Activated CD8-positive, alpha-beta T cell treated with anti-CD3 and anti-CD28 coated beads for 36 hours (primary cell): ENCODE data around the gene CHD6. TPM values are rescaled to one million over a fixed set of nuclear protein-coding genes. Genes with fewer than 3 reads are reported as not detected.

ENCODE experiments used
- ATAC-seq: fragments of 200-7000 bp; cut with Tn5 transposase; one replicate; pipeline ENCODE4 v1.10.0; 2021; ENCODE audit warnings: mild to moderate bottlenecking, moderate library complexity
- CTCF ChIA-PET: fragments of 350-600 bp; sonication (Branson Sonifier 250); formaldehyde crosslinking; loops from one replicate; lab custom pipeline; 2021; ENCODE audit warnings: antibody characterized with exemption; lab: Charles Lee
- POLR2A ChIA-PET: fragments of 350-600 bp; sonication (Branson Sonifier 250); formaldehyde crosslinking; loops from one replicate; lab custom pipeline; 2021; ENCODE audit warnings: antibody characterized with exemption; lab: Charles Lee
- DNase-seq: peaks from one replicate; pipeline ENCODE4 v3.0.0-alpha.2; 2020
- H3K27ac Mint-ChIP-seq: one replicate; pipeline ENCODE4 v1.8.0; 2021; ENCODE audit warnings: mild to moderate bottlenecking, mixed read lengths
- H3K27me3 Mint-ChIP-seq: one replicate; pipeline ENCODE4 v1.8.0; 2021; ENCODE audit warnings: mixed read lengths
- H3K36me3 Mint-ChIP-seq: one replicate; pipeline ENCODE4 v1.8.0; 2021; ENCODE audit warnings: low read depth, mixed read lengths
- H3K4me1 Mint-ChIP-seq: one replicate; pipeline ENCODE4 v1.8.0; 2021; ENCODE audit warnings: low read depth, mixed read lengths
- H3K4me3 Mint-ChIP-seq: one replicate; pipeline ENCODE4 v1.8.0; 2021; ENCODE audit warnings: mild to moderate bottlenecking, moderate library complexity, mixed read lengths
- H3K9me3 Mint-ChIP-seq: one replicate; pipeline ENCODE4 v1.8.0; 2021; ENCODE audit warnings: mixed read lengths
- intact Hi-C: fragments of 100-400 bp; cut with micrococcal nuclease; formaldehyde crosslinking; loops from one replicate; pipeline ENCODE4 v1.10.0; 2022
- total RNA-seq, 2 experiments: library from RNA; stranded (reverse); gene quantifications; one replicate each; pipeline ENCODE4 v1.2.3, GENCODE V29; 2021
- TF ChIP-seq, protein P1 (sequence below): fragments of 200-600 bp; IDR thresholded peaks from one replicate; pipeline ENCODE4 v1.8.0; 2022; ENCODE audit warnings: antibody characterized with exemption, mild to moderate bottlenecking

Gene CHD6
- total RNA-seq, 2 experiments from 2014 or later: 25.4 to 28.2 TPM

DNA sequence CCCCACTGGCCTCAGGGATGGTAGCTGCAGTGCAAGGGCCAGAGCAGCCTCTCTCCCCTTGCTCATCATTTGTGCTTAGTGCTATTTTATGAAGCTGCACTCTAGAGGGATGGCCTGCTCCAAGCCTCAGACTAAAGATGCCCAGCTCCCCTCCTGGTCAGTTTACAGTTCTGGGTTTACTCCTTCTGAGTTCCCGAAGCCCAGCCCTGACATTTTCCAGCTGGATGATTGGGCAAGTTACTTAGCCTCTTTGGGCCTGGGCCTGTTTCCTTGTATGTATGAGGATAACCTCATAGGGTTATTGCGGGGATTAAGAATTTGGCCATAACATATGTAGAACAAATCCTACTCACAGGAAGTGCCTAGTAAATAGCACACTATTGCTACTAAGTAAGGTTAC is 219.8 kb downstream of the CHD6 start:
- CTCF ChIA-PET: no interaction called here
- DNase-seq: no peak
- ATAC-seq: no peak
- intact Hi-C loops: no loop called here
- Mint-ChIP-seq H3K9me3 (no peaks in the 10 kb centered on the region), H3K27me3 (no peaks in the 10 kb centered on the region), H3K36me3 (peaks cover 2% of the 10 kb centered on the region), H3K4me1 (no peaks in the 10 kb centered on the region), H3K4me3 (no peak overlapping the region), H3K27ac (no peak overlapping the region)
- POLR2A ChIA-PET: no interaction called here
- TF ChIP-seq, protein P1, sequence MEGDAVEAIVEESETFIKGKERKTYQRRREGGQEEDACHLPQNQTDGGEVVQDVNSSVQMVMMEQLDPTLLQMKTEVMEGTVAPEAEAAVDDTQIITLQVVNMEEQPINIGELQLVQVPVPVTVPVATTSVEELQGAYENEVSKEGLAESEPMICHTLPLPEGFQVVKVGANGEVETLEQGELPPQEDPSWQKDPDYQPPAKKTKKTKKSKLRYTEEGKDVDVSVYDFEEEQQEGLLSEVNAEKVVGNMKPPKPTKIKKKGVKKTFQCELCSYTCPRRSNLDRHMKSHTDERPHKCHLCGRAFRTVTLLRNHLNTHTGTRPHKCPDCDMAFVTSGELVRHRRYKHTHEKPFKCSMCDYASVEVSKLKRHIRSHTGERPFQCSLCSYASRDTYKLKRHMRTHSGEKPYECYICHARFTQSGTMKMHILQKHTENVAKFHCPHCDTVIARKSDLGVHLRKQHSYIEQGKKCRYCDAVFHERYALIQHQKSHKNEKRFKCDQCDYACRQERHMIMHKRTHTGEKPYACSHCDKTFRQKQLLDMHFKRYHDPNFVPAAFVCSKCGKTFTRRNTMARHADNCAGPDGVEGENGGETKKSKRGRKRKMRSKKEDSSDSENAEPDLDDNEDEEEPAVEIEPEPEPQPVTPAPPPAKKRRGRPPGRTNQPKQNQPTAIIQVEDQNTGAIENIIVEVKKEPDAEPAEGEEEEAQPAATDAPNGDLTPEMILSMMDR: no peak

- ATAC-seq (no peak), DNase-seq (no peak)
- no peaks in the 10 kb centered on the region for H3K27me3 Mint-ChIP-seq
- H3K27ac Mint-ChIP-seq: no peak overlapping the region
- H3K4me1 Mint-ChIP-seq: no peaks in the 10 kb centered on the region
- H3K9me3 Mint-ChIP-seq: no peaks in the 10 kb centered on the region
- TF ChIP-seq, protein P1: no peak
- no peaks in the 10 kb centered on the region for H3K36me3 Mint-ChIP-seq
- ChIA-PET CTCF (no interaction called here), POLR2A (interaction anchor here (0.6 kb wide), 1 partner anchor 487 kb away, joined by 3 read pairs; no protein-coding TSS in a partner anchor)
- intact Hi-C loops: no loop called here
- no peak overlapping the region for H3K4me3 Mint-ChIP-seq
Observed at GRCh38 chr20:41395667-41396664, 222.2 kb downstream of the CHD6 start.

DNA sequence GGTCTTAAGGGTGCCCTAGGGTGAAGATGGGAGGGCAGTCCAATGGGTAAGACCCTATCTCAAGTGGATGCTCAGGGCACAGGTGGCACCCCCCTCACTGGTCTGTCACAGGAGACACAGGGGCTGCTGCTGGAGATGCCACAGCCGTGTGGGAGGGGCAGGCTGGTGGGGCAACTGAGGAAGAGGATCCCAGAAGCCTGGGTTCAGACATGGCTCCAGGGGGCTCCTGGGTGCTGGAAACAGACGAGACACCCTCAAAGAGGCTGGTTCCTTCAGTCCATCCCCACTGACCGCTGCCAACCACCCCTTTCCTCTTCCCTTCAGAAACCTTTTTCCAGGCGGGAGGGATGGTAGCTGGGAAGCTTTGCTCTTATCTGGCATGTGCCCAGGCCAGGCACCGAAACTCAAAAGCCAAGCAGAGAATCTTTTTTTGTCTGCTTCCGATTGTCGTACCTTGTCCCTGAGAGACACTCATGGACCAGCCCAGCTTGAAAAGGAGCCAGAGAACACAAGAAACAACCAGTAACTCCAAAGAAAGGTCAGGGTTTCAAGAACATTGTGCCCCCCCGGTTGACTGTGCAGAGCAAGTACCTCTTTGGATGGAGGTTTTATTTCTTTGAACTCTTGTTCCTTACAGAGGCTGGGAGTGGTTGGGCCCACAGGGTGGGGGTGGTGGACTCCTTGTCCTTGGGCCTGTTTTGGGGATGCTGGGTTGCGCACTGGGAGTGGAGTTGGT is 223.1 kb downstream of the CHD6 start:
- ChIA-PET CTCF (interaction anchor here (1.2 kb wide), 1 partner anchor 260 kb away, joined by 3 read pairs; no protein-coding TSS in a partner anchor), POLR2A (interaction anchor here (0.6 kb wide), 1 partner anchor 486 kb away, joined by 3 read pairs; no protein-coding TSS in a partner anchor)
- Mint-ChIP-seq H3K27me3 (no peaks in the 10 kb centered on the region), H3K9me3 (no peaks in the 10 kb centered on the region), H3K4me3 (no peak overlapping the region), H3K27ac (no peak overlapping the region), H3K4me1 (no peaks in the 10 kb centered on the region), H3K36me3 (no peaks in the 10 kb centered on the region)
- DNase-seq (no peak), ATAC-seq (no peak)
- TF ChIP-seq, protein P1: no peak
- intact Hi-C loops: no loop called here

- TF ChIP-seq, protein P1: no peak
- H3K27me3 Mint-ChIP-seq: no peaks in the 10 kb centered on the region
- ATAC-seq: no peak
- POLR2A ChIA-PET: no interaction called here
- CTCF ChIA-PET: interaction anchor here (1.2 kb wide), 1 partner anchor 259 kb away, joined by 3 read pairs; no protein-coding TSS in a partner anchor
- DNase-seq: no peak
- no peaks in the 10 kb centered on the region for H3K4me1 Mint-ChIP-seq
- no peak overlapping the region for H3K27ac Mint-ChIP-seq
- no peak overlapping the region for H3K4me3 Mint-ChIP-seq
- no peaks in the 10 kb centered on the region for H3K36me3 Mint-ChIP-seq
- no peaks in the 10 kb centered on the region for H3K9me3 Mint-ChIP-seq
- intact Hi-C loops: no loop called here
Observed at GRCh38 chr20:41394081-41394480, 224.1 kb downstream of the CHD6 start.
